Subcutaneous adipose tissue (tissue), 4 donors: ENCODE results near the gene CASQ2. TPM values are rescaled to one million over a fixed set of nuclear protein-coding genes. Genes with fewer than 3 reads are reported as not detected.

ENCODE experiments used
- total RNA-seq, 4 donors: library from RNA; depleted of rRNA; stranded (reverse); fragments of >200 nt; gene quantifications; one replicate each; pipeline ENCODE4 v1.1.0, GENCODE V29; 2016
- TF ChIP-seq, protein P1 (sequence below): fragments of 450-650 bp; IDR thresholded peaks from one replicate; pipeline ENCODE4 v1.5.1; 2016; ENCODE audit warnings: low read depth, mild to moderate bottlenecking, control low read depth, antibody characterized with exemption, moderate library complexity

The CASQ2 gene
- total RNA-seq, 4 donors from 2014 or later: 2.4 to 22.2 (median 5.4) TPM

DNA sequence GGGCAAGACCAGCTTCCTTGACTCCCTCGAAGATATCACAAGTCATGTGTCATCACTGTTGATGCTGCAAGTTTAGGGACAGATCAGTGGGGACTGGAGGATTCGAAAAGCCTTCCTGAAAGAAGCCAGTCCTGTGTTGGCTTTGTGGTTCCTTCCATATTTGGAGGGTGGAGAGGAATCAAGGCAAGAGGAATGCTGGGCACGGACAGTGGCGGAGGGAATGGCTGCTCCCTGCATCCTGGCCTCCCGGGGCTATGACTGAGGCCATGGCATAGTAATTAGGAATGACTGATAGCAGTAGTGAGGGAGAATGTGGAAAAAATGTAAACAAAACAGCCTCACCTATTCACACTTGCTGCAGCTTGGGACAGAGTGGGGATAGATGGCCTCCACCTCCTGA, 90.4 kb downstream of the CASQ2 start:
- TF ChIP-seq, protein P1, sequence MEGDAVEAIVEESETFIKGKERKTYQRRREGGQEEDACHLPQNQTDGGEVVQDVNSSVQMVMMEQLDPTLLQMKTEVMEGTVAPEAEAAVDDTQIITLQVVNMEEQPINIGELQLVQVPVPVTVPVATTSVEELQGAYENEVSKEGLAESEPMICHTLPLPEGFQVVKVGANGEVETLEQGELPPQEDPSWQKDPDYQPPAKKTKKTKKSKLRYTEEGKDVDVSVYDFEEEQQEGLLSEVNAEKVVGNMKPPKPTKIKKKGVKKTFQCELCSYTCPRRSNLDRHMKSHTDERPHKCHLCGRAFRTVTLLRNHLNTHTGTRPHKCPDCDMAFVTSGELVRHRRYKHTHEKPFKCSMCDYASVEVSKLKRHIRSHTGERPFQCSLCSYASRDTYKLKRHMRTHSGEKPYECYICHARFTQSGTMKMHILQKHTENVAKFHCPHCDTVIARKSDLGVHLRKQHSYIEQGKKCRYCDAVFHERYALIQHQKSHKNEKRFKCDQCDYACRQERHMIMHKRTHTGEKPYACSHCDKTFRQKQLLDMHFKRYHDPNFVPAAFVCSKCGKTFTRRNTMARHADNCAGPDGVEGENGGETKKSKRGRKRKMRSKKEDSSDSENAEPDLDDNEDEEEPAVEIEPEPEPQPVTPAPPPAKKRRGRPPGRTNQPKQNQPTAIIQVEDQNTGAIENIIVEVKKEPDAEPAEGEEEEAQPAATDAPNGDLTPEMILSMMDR: no peak

DNA sequence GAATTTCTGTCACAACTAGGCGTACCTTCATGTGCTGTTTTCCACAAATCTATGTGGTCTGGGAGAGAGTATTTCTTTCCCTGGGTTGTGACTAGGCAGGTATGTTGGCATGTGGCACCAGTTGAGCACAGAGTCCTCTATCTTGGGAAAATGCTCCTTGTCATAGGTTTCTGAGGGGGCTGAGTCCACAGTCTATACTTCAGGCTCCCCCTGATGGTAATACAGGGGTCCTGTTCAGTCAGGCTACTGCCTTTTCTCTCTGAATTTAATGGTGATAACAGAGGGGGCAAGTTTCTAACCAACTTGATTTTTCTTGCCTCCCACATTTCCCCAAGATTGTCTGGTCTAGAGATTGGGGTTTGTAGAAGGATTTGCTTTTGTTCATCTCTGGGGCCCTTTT, 90.9 kb downstream of the CASQ2 start:
- TF ChIP-seq, protein P1: no peak

DNA sequence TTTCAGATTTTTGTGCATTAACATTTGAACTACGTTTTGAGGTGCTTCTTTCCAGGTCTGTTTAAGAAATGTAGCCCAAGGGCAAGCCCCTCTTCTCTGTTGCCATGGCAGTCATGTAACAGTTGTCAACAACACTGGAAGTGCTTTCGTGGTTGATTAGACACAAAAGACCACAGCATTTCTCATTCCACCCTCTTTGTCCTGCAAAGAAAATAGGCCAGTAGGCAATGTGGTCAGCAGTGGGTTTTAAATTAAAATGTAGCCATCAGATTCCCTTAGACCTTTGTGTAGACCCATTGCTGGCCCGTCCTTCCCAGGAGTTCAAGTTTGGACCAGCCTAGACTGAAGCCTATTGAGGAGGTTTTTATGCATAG, 91.3 kb downstream of the CASQ2 start:
- TF ChIP-seq, protein P1: no peak

DNA sequence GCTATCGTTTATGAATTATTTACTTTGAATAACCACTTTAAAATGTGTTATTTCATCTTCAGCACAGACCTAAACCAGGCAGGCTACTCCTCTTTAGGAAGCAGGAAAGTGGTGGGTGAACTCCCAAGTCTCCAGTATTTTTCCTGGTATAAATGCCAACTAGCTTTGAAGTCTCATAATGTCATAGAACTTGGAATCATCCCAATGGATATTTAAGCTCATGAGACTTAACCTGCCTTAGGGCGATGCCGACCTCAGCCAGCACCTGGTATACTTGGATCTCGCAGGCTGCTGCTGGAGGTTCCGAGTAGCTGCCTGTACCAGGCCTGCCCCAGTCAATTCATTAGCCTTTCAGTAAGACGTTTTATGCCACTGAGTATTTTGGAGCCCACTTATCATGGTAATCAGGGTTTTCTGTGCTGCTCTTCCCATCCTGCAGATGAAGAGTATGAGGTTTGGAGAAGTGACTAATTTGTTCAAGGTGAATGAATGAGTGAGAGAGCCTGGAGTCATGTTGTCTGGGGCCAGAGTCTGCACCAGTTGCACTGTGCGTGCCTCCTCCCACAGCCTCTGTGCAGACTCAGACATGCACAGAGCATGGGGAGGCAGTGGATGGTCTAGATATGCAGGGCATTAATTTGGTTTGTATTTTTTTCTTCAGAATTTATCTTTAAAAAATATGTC, 91.9 kb downstream of the CASQ2 start:
- TF ChIP-seq, protein P1: no peak

DNA sequence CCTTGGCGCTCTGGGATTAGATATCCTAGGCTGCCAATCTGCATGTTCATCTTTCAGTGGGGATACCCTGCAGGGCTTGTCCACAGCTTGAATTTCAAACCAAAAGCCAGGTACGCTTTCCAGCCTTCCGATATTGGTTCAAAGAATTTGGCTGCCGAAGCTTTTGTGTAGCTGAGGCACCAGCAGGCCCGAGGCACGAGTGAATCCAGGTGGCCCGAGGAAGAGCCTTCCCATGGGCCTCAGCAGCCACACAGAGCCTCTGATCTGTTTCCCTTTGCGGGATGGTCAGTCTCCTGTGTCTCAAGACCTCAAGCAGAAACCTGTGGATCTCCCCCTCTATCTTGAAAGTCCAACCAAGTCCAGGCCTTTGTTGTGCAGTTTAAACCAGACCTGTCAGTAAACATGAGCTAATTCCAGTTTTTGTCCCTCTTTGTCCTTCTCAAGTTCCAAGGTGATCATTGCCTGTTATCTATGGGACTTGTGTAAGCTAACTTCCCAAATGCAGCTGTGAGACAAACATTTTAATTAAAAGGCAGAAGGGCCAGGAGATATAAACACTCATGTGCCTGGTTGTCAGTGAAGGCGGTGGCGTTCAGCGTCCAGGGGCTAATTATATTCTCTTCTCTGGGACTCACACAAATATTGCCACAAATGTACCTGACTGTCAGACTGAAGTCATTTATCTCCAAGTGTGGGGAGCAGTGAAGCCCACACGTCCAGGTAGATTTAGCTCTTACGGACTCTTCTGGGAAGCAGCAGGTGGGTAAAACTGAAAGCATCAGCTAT, 96.1 kb downstream of the CASQ2 start:
- TF ChIP-seq, protein P1: no peak

DNA sequence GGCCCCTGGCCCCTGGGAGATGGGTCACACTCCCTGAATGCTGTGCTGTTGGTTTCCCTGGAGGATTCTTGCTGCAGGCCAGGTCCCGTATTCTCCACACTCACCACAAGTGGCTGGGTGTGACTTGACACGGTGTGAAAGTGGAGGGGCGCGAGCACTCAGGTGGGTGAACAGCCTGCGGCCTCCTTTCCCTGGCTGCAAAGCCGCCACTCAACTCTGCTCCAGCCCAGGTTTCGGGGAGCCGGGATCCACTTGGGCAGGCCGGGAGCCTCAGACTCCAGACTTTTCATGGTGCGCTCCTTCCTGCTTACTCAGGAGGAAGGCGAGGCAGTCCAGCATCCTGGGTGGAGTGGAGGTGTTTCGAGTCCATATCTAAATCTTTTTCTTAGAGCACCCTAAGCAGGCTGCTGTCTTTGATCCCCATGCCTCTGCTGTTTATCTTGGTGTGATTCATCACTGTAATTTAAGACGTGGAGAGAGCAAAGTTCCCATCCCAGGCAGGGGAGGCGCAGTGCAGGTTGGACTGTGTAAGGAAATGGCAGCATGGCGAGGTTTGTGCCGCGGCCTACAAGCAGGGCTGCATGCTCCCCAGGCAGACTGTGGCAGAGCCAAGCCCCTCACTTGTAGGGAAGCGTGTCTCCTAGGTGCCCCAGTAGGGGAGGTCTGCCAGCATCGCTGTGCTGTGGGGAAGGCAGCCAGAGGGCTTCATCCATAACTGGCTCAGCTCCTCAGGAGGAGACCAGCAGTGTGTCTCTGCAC, 97.2 kb downstream of the CASQ2 start:
- TF ChIP-seq, protein P1: no peak
